Vein endothelial cell (primary cell): ENCODE measurements around the gene TCEAL7. TPM values are rescaled to one million over a fixed set of nuclear protein-coding genes. Genes with fewer than 3 reads are reported as not detected.

Experiments used
- small RNA-seq: library from RNA; depleted of rRNA; stranded (forward); fragments of <200 nt; gene quantifications from one replicate; pipeline ENCODE3, GENCODE V24; 2012
- total RNA-seq: library from RNA; depleted of rRNA; stranded (reverse); fragments of >200 nt; gene quantifications from 2 replicates; pipeline ENCODE4 v1.2.3, GENCODE V29; 2012

The TCEAL7 gene
- total RNA-seq: 1.5 and 4.2 TPM in 2 replicates

GRCh38 chrX:103329991-103330390 is at the start of gene TCEAL7:
TCEAL7 (plus strand) TSS chrX:103330239; CDS start chrX:103331404, 1,165 bp downstream.

GRCh38 chrX:103310555-103311398 is 19.3 kb upstream of the TCEAL7 start, which contains the start of gene BEX2:
BEX2 (minus strand) TSS chrX:103310990; CDS start chrX:103309976, 1,014 bp downstream.

GRCh38 chrX:103356130-103356798 is 26.2 kb downstream of the TCEAL7 start, which contains the start of gene TCEAL9:
TCEAL9 (plus strand) TSS chrX:103356506; CDS start chrX:103357685, 1,179 bp downstream.

GRCh38 chrX:103376118-103376978 is 46.3 kb downstream of the TCEAL7 start, which contains the start of gene BEX3:
BEX3 (plus strand) TSS chrX:103376538; CDS start chrX:103377522, 984 bp downstream.

Small RNA genes within 50 kb of the gene (small RNA-seq; reads per million reads assigned to genes)
- not detected for gene Z92846.1

Other genes with a start within 250 kb of the TCEAL7 start
- not detected in 2 replicates for gene NXF3, start 237.1 kb upstream of the TCEAL7 start, total RNA-seq
- gene BEX4, start 115.1 kb upstream of the TCEAL7 start, total RNA-seq: 15.7 and 17.0 TPM in 2 replicates
- gene TCEAL8, start 75.1 kb upstream of the TCEAL7 start, total RNA-seq: 74.5 and 80.4 TPM in 2 replicates
- not detected in 2 replicates for gene TCEAL5, start 53.5 kb upstream of the TCEAL7 start, total RNA-seq
- 0.38 TPM in 1 of 2 replicates, not detected in the other for gene BEX2, start 19.2 kb upstream of the TCEAL7 start, total RNA-seq
- 93.4 and 105 TPM in 2 replicates for gene TCEAL9, start 26.3 kb downstream of the TCEAL7 start, total RNA-seq
- 111 and 178 TPM in 2 replicates for gene BEX3, start 46.3 kb downstream of the TCEAL7 start, total RNA-seq
- under 0.01 and 0.10 TPM in 2 replicates for gene RAB40A, start 189.2 kb downstream of the TCEAL7 start, total RNA-seq